Mesendoderm (in vitro differentiated cells): ENCODE data around the gene PTGR2.

Source experiments
- DNase-seq: peaks from one replicate; pipeline ENCODE4 v3.0.0; 2013
- H2AK5ac ChIP-seq: 2 replicates; pipeline ENCODE4 v1.6.1; 2013; ENCODE audit warnings: low read length, inconsistent platforms
- H2BK120ac ChIP-seq: 2 replicates; pipeline ENCODE4 v1.6.1; 2013; ENCODE audit warnings: low read depth, mild to moderate bottlenecking, low read length, moderate library complexity, mixed read lengths
- H2BK15ac ChIP-seq: replicated peaks from 2 replicates; pipeline ENCODE4 v1.6.1; 2013; ENCODE audit warnings: low read depth, mild to moderate bottlenecking, moderate library complexity
- H2BK5ac ChIP-seq: 2 replicates; pipeline ENCODE4 v1.6.1; 2013; ENCODE audit warnings: low read length, inconsistent platforms
- H3K18ac ChIP-seq: 2 replicates; pipeline ENCODE4 v1.6.1; 2013; ENCODE audit warnings: mild to moderate bottlenecking, low read length, mixed read lengths
- H3K23ac ChIP-seq: one replicate; pipeline ENCODE4 v1.6.1; 2013; ENCODE audit warnings: low read length
- H3K27ac ChIP-seq: 2 replicates; pipeline ENCODE4 v1.5.1; 2013; ENCODE audit warnings: low read depth, mild to moderate bottlenecking, inconsistent platforms, low read length, moderate library complexity
- H3K27me3 ChIP-seq: 2 replicates; pipeline ENCODE4 v1.6.1; 2013; ENCODE audit warnings: low read length, control low read depth, mild to moderate bottlenecking, inconsistent platforms; ENCODE audit not compliant: insufficient read depth, poor library complexity
- H3K36me3 ChIP-seq: 2 replicates; pipeline ENCODE4 v1.6.1; 2013; ENCODE audit warnings: low read length, inconsistent platforms; ENCODE audit not compliant: control insufficient read depth, insufficient read depth
- H3K4ac ChIP-seq: one replicate; pipeline ENCODE4 v1.6.1; 2013; ENCODE audit warnings: low read depth, mild to moderate bottlenecking, low read length, moderate library complexity
- H3K4me1 ChIP-seq: 2 replicates; pipeline ENCODE4 v1.6.1; 2013; ENCODE audit warnings: low read depth, low read length, inconsistent platforms; ENCODE audit not compliant: control insufficient read depth
- H3K4me2 ChIP-seq: 2 replicates; pipeline ENCODE4 v1.6.1; 2013; ENCODE audit warnings: low read length
- H3K4me3 ChIP-seq: 2 replicates; pipeline ENCODE4 v1.5.1; 2013; ENCODE audit warnings: mild to moderate bottlenecking, low read length
- H3K56ac ChIP-seq: one replicate; pipeline ENCODE4 v1.6.1; 2013; ENCODE audit warnings: low read length
- H3K79me1 ChIP-seq: 2 replicates; pipeline ENCODE4 v1.6.1; 2013; ENCODE audit warnings: low read length, inconsistent platforms
- H3K79me2 ChIP-seq: 2 replicates; pipeline ENCODE4 v1.6.1; 2013; ENCODE audit warnings: mild to moderate bottlenecking, low read length; ENCODE audit not compliant: control insufficient read depth, insufficient read depth
- H3K9ac ChIP-seq: 2 replicates; pipeline ENCODE4 v1.6.1; 2013; ENCODE audit warnings: low read length, inconsistent platforms
- H4K5ac ChIP-seq: one replicate; pipeline ENCODE4 v1.6.1; 2013; ENCODE audit warnings: low read length
- H4K8ac ChIP-seq: one replicate; pipeline ENCODE4 v1.6.1; 2013; ENCODE audit warnings: low read depth, mild to moderate bottlenecking, control low read depth, low read length, moderate library complexity
- WGBS: extraction: QIAGEN DNeasy Blood & Tissue Kit; methylation state at CpG from one replicate; pipeline ENCODE4 v1.1.7; 2013; ENCODE audit warnings: low lambda C conversion rate, missing lambda C conversion rate; ENCODE audit not compliant: insufficient coverage; ENCODE audit errors: extremely low coverage; 5-methylcytosine and 5-hydroxymethylcytosine counted together

The PTGR2 gene

GRCh38 chr14:73810478-73811163 is 41.0 kb upstream of the PTGR2 start:
- Histone ChIP-seq H3K79me1 (no peaks in the 10 kb centered on the region), H4K5ac (no peak overlapping the region), H3K79me2 (no peaks in the 10 kb centered on the region), H3K4me2 (no peak overlapping the region), H3K9ac (no peak overlapping the region), H3K23ac (no peak overlapping the region), H3K27ac (no peak overlapping the region), H3K4me1 (no peaks in the 10 kb centered on the region), H3K36me3 (no peaks in the 10 kb centered on the region), H3K4me3 (no peak overlapping the region), H2BK15ac (no peak overlapping the region), H2AK5ac (no peak overlapping the region), H3K27me3 (peaks cover 2% of the 10 kb centered on the region), H3K56ac (no peak overlapping the region), H2BK120ac (no peak overlapping the region), H3K18ac (no peak overlapping the region), H3K4ac (no peak overlapping the region), H2BK5ac (no peak overlapping the region), H4K8ac (no peak overlapping the region)
- no CpG with 5 or more reads among the region's 13 CpGs for WGBS
- DNase-seq: no peak

- Histone ChIP-seq H2BK15ac (no peak overlapping the region), H3K18ac (no peak overlapping the region), H3K4me3 (no peak overlapping the region), H2BK120ac (no peak overlapping the region), H4K5ac (no peak overlapping the region), H3K27me3 (peaks cover 2% of the 10 kb centered on the region), H3K23ac (no peak overlapping the region), H3K4ac (no peak overlapping the region), H3K4me2 (no peak overlapping the region), H3K4me1 (no peaks in the 10 kb centered on the region), H4K8ac (no peak overlapping the region), H2BK5ac (no peak overlapping the region), H3K9ac (no peak overlapping the region), H3K27ac (no peak overlapping the region), H2AK5ac (no peak overlapping the region), H3K79me1 (no peaks in the 10 kb centered on the region), H3K79me2 (no peaks in the 10 kb centered on the region), H3K56ac (no peak overlapping the region), H3K36me3 (no peaks in the 10 kb centered on the region)
- WGBS: 100% methylated on average over 1 of the region's 2 CpGs
- DNase-seq: no peak
These were observed 40.5 kb upstream of the PTGR2 start for GRCh38 chr14:73811164-73811503.

- H3K36me3 ChIP-seq: no peaks in the 10 kb centered on the region
- peaks cover 2% of the 10 kb centered on the region for H3K27me3 ChIP-seq
- no peaks in the 10 kb centered on the region for H3K4me1 ChIP-seq
- no peaks in the 10 kb centered on the region for H3K79me1 ChIP-seq
- no peaks in the 10 kb centered on the region for H3K79me2 ChIP-seq
- H3K4me2 ChIP-seq: no peak overlapping the region
- H2BK120ac ChIP-seq: no peak overlapping the region
- H4K5ac ChIP-seq: no peak overlapping the region
- no peak overlapping the region for H3K56ac ChIP-seq
- no peak overlapping the region for H3K18ac ChIP-seq
- H3K23ac ChIP-seq: no peak overlapping the region
- H2BK5ac ChIP-seq: no peak overlapping the region
- no peak for DNase-seq
- no peak overlapping the region for H2BK15ac ChIP-seq
- H4K8ac ChIP-seq: no peak overlapping the region
- no peak overlapping the region for H2AK5ac ChIP-seq
- WGBS: no CpG with 5 or more reads among the region's 4 CpGs
- H3K27ac ChIP-seq: no peak overlapping the region
- H3K9ac ChIP-seq: no peak overlapping the region
- H3K4ac ChIP-seq: no peak overlapping the region
- H3K4me3 ChIP-seq: no peak overlapping the region
These were observed 37.5 kb upstream of the PTGR2 start for GRCh38 chr14:73814153-73814552.

- Histone ChIP-seq H3K79me1 (no peaks in the 10 kb centered on the region), H3K4me3 (no peak overlapping the region), H2AK5ac (no peak overlapping the region), H3K27ac (no peak overlapping the region), H3K79me2 (no peaks in the 10 kb centered on the region), H4K8ac (no peak overlapping the region), H3K4me1 (no peaks in the 10 kb centered on the region), H3K9ac (no peak overlapping the region), H3K56ac (no peak overlapping the region), H3K4ac (no peak overlapping the region), H4K5ac (no peak overlapping the region), H2BK5ac (no peak overlapping the region), H3K23ac (no peak overlapping the region), H3K4me2 (no peak overlapping the region), H2BK15ac (no peak overlapping the region), H3K36me3 (no peaks in the 10 kb centered on the region), H3K27me3 (peaks cover 2% of the 10 kb centered on the region), H3K18ac (no peak overlapping the region), H2BK120ac (no peak overlapping the region)
- DNase-seq: no peak
- WGBS: no CpG with 5 or more reads among the region's 5 CpGs
These were observed 35.8 kb upstream of the PTGR2 start for GRCh38 chr14:73815849-73816248.

GRCh38 chr14:73816393-73816816 is 35.2 kb upstream of the PTGR2 start:
- Histone ChIP-seq H3K9ac (no peak overlapping the region), H3K79me2 (no peaks in the 10 kb centered on the region), H3K27me3 (no peaks in the 10 kb centered on the region), H3K79me1 (no peaks in the 10 kb centered on the region), H3K4me1 (no peaks in the 10 kb centered on the region), H3K27ac (no peak overlapping the region), H3K4me3 (no peak overlapping the region), H4K5ac (no peak overlapping the region), H3K56ac (no peak overlapping the region), H2BK15ac (no peak overlapping the region), H3K36me3 (no peaks in the 10 kb centered on the region), H2BK5ac (no peak overlapping the region), H2BK120ac (no peak overlapping the region), H3K23ac (no peak overlapping the region), H2AK5ac (no peak overlapping the region), H4K8ac (no peak overlapping the region), H3K4ac (no peak overlapping the region), H3K4me2 (no peak overlapping the region), H3K18ac (no peak overlapping the region)
- WGBS: no CpG with 5 or more reads among the region's 4 CpGs
- DNase-seq: no peak

GRCh38 chr14:73817020-73817655 is 34.5 kb upstream of the PTGR2 start:
- no peaks in the 10 kb centered on the region for H3K36me3 ChIP-seq
- no peaks in the 10 kb centered on the region for H3K27me3 ChIP-seq
- H3K79me2 ChIP-seq: no peaks in the 10 kb centered on the region
- no peak overlapping the region for H3K27ac ChIP-seq
- no peak overlapping the region for H3K56ac ChIP-seq
- DNase-seq: no peak
- H3K4me3 ChIP-seq: no peak overlapping the region
- no peak overlapping the region for H2BK5ac ChIP-seq
- H3K4ac ChIP-seq: no peak overlapping the region
- no peak overlapping the region for H3K18ac ChIP-seq
- H4K5ac ChIP-seq: no peak overlapping the region
- no peaks in the 10 kb centered on the region for H3K79me1 ChIP-seq
- H3K23ac ChIP-seq: no peak overlapping the region
- H4K8ac ChIP-seq: no peak overlapping the region
- no CpG with 5 or more reads among the region's 7 CpGs for WGBS
- no peak overlapping the region for H3K4me2 ChIP-seq
- H2BK120ac ChIP-seq: no peak overlapping the region
- H3K4me1 ChIP-seq: no peaks in the 10 kb centered on the region
- H3K9ac ChIP-seq: no peak overlapping the region
- no peak overlapping the region for H2AK5ac ChIP-seq
- no peak overlapping the region for H2BK15ac ChIP-seq
